ENCODE data around the gene CYB5RL.
"Not testable (repeated sequence)": the region's sequence is repeated elsewhere in the genome, so short reads cannot be mapped to it uniquely, and the experiment has no call there.

Gene CYB5RL

GRCh38 chr1:54180701-54181360 is 19.0 kb downstream of the CYB5RL start:
- no peak for DNase-seq

GRCh38 chr1:54178296-54179070 is 21.3 kb downstream of the CYB5RL start:
- DNase-seq, result no peak

- no peak for DNase-seq
Observed at GRCh38 chr1:54177726-54178125, 22.1 kb downstream of the CYB5RL start.

GRCh38 chr1:54176621-54177327 is 23.1 kb downstream of the CYB5RL start:
- DNase-seq, result no peak

- no peak for DNase-seq
Observed at GRCh38 chr1:54174106-54174505, 25.7 kb downstream of the CYB5RL start.

GRCh38 chr1:54173681-54174080 is 26.1 kb downstream of the CYB5RL start:
- no peak for DNase-seq

- no peak for DNase-seq
Observed at GRCh38 chr1:54172614-54173599, 26.9 kb downstream of the CYB5RL start.

GRCh38 chr1:54171606-54172005 is 28.2 kb downstream of the CYB5RL start:
- no peak for DNase-seq

GRCh38 chr1:54171016-54171415 is 28.8 kb downstream of the CYB5RL start:
- no peak for DNase-seq

GRCh38 chr1:54169068-54169467 is 30.8 kb downstream of the CYB5RL start:
- DNase-seq, result no peak

GRCh38 chr1:54168206-54168965 is 31.4 kb downstream of the CYB5RL start:
- no peak for DNase-seq

GRCh38 chr1:54167422-54168139 is 32.2 kb downstream of the CYB5RL start:
- DNase-seq, result no peak

GRCh38 chr1:54166357-54166756 is 33.5 kb downstream of the CYB5RL start:
- DNase-seq, result not testable (repeated sequence)

GRCh38 chr1:54165146-54165545 is 34.7 kb downstream of the CYB5RL start:
- no peak for DNase-seq

- DNase-seq, result no peak
Observed at GRCh38 chr1:54163573-54163972, 36.3 kb downstream of the CYB5RL start.

GRCh38 chr1:54163051-54163450 is 36.8 kb downstream of the CYB5RL start:
- DNase-seq, result no peak

GRCh38 chr1:54161495-54162168 is 38.2 kb downstream of the CYB5RL start:
- DNase-seq, result no peak

- no peak for DNase-seq
Observed at GRCh38 chr1:54160351-54160750, 39.5 kb downstream of the CYB5RL start.

- no peak for DNase-seq
Observed at GRCh38 chr1:54159733-54160316, 40.0 kb downstream of the CYB5RL start.

GRCh38 chr1:54158071-54158470 is 41.8 kb downstream of the CYB5RL start:
- DNase-seq, result no peak

Data from effector CD4-positive, alpha-beta T cell (primary cell).